ENCODE results near the gene MAB21L1. TPM values are rescaled to one million over a fixed set of nuclear protein-coding genes. Genes with fewer than 3 reads are reported as not detected.

MAB21L1 gene
- total and polyA plus RNA-seq, 2 experiments from 2014 or later = 0.78 TPM; not detected in 1

- TF ChIP-seq ZNF462 (CRISPR knock-in tag; IDR thresholded peaks at IDR 0.05) (no peak), EZH2phosphoT487 (IDR thresholded peaks at IDR 0.05; ENCODE audit: unreplicated experiment) (no peak), CTCF (conservative IDR thresholded peaks at IDR 0.05; ENCODE audit: low read depth in 2 of 2) (no peak)
Observed at GRCh38 chr13:35473802-35474201, 2.7 kb downstream of the MAB21L1 start (continued).

DNA sequence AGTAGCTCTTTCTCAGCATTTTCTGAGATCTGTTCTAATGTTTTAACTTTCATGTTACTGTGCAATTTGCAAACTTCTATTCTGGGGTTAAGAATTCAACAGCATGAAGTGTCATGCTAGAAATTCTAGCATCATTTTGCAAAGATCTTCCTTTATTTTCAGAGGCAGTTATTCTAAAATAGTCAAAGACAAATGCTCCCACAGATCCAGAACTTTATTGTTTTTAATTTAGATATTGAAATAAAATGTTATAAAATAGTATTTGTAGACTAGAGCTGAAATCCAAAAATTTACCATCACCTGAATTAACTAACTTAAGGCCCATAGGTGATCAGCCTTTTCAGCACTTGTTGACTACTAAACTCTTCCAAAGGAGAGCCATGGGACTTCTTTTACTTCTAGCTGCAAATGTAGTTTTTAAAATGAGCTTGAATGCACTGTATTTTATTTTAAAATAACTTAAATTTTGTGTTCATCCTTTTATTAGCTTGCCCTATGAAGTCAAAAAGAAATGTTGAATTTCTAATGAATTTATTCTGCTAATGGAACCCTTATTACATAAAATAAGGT lies 3.2 kb downstream of the MAB21L1 start:
- no peaks in the 10 kb centered on the region; the same call in 1 of the 2 replicates for H3F3A ChIP-seq (replicated peaks; ENCODE audit: low read depth)
- H3K27me3 ChIP-seq (ENCODE audit: insufficient read depth) = peaks cover 99% of the 10 kb centered on the region
- no peaks in the 10 kb centered on the region for H3K79me2 ChIP-seq (replicated peaks; ENCODE audit: insufficient read depth)
- H4K20me1 ChIP-seq (replicated peaks; ENCODE audit: insufficient read depth) = peaks cover 31% of the 10 kb centered on the region
- Mint-ChIP-seq H3K4me1 (peaks cover 50% of the 10 kb centered on the region), H3K36me3 (ENCODE audit: low read depth) (no peaks in the 10 kb centered on the region), H3K4me3 (no peak overlapping the region), H3K27me3 (ENCODE audit: insufficient read depth, low read depth, poor library complexity) (peaks cover 82% of the 10 kb centered on the region), H3K9me3 (no peaks in the 10 kb centered on the region), H3K27ac (no peak overlapping the region)
- H3K27ac ChIP-seq (ENCODE audit: low read depth) = no peak overlapping the region
- H3K4me2 ChIP-seq = no peak overlapping the region
- ATAC-seq (no peak), DNase-seq (ENCODE audit: low spot score) (no peak)
- no peaks in the 10 kb centered on the region for H3K9me2 ChIP-seq (ENCODE audit: insufficient read depth)
- H3K4me3 ChIP-seq = no peak overlapping the region
- peaks cover 54% of the 10 kb centered on the region for H3K4me1 ChIP-seq (ENCODE audit: insufficient read depth)
- no peaks in the 10 kb centered on the region for H3K36me3 ChIP-seq (ENCODE audit: insufficient read depth)
- H2AFZ ChIP-seq = no peak overlapping the region
- TF ChIP-seq EZH2phosphoT487 (IDR thresholded peaks at IDR 0.05; ENCODE audit: unreplicated experiment) = no peak
- no peak for TF ChIP-seq REST (IDR thresholded peaks at IDR 0.05; ENCODE audit: unreplicated experiment)
- TF ChIP-seq ETS1 (IDR thresholded peaks at IDR 0.05) = no peak

Data from GM23338 (cell line).